ENCODE measurements around the gene RGS12.

- TF ChIP-seq, protein P1, sequence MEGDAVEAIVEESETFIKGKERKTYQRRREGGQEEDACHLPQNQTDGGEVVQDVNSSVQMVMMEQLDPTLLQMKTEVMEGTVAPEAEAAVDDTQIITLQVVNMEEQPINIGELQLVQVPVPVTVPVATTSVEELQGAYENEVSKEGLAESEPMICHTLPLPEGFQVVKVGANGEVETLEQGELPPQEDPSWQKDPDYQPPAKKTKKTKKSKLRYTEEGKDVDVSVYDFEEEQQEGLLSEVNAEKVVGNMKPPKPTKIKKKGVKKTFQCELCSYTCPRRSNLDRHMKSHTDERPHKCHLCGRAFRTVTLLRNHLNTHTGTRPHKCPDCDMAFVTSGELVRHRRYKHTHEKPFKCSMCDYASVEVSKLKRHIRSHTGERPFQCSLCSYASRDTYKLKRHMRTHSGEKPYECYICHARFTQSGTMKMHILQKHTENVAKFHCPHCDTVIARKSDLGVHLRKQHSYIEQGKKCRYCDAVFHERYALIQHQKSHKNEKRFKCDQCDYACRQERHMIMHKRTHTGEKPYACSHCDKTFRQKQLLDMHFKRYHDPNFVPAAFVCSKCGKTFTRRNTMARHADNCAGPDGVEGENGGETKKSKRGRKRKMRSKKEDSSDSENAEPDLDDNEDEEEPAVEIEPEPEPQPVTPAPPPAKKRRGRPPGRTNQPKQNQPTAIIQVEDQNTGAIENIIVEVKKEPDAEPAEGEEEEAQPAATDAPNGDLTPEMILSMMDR (IDR thresholded peaks at IDR 0.05 in 4 of 5, conservative IDR thresholded peaks at IDR 0.05 in 1 of 5) = no peak
- TF ChIP-seq POLR2A (IDR thresholded peaks at IDR 0.05) = no peak
These were observed 1.8 kb downstream of the RGS12 start for GRCh38 chr4:3294401-3295241.

Data from gastrocnemius medialis (tissue), 4 donors.